Thyroid gland (tissue), 4 donors: ENCODE data around the gene PLCL1. TPM values are rescaled to one million over a fixed set of nuclear protein-coding genes. Genes with fewer than 3 reads are reported as not detected.

ENCODE experiments used
- DNase-seq, 2 donors: peaks; one replicate each; pipeline ENCODE4 v3.0.0-alpha.2; 2019
- H3K27ac ChIP-seq, 3 donors: fragments of 200-600 bp; sonication (generic); 1 replicate in 2 of 3; 2 replicates in 1 of 3; pipeline ENCODE4 v1.5.1; 2016 to 2019; ENCODE audit warnings: mild to moderate bottlenecking in 1 of 3, moderate library complexity in 1 of 3
- H3K27me3 ChIP-seq: fragments of 200-600 bp; sonication (generic); one replicate; pipeline ENCODE4 v1.5.1; 2019
- H3K36me3 ChIP-seq, 2 donors: fragments of 200-600 bp; sonication (generic); one replicate each; pipeline ENCODE4 v1.5.1; 2016 to 2019
- H3K4me1 ChIP-seq, 2 donors: fragments of 200-600 bp; sonication (generic); one replicate each; pipeline ENCODE4 v1.5.1; 2017 to 2019
- H3K4me3 ChIP-seq, 3 donors: fragments of 200-600 bp; sonication (generic); replicated peaks in 1 of 3; 1 replicate in 2 of 3; 2 replicates in 1 of 3; pipeline ENCODE4 v1.5.1; 2016; ENCODE audit warnings: mild to moderate bottlenecking in 1 of 3
- H3K9me3 ChIP-seq: fragments of 200-600 bp; sonication (generic); one replicate; pipeline ENCODE4 v1.5.1; 2017
- POLR2A ChIP-seq, 2 donors: fragments of 450-650 bp; IDR thresholded peaks; one replicate each; pipeline ENCODE4 v1.6.1; 2017; ENCODE audit warnings: antibody characterized with exemption in 2 of 2, mild to moderate bottlenecking in 2 of 2, moderate library complexity in 1 of 2
- WGBS, 2 donors: methylation state at CpG; one replicate each; pipeline ENCODE4 v1.1.5; 2017; 5-methylcytosine and 5-hydroxymethylcytosine counted together
- intact Hi-C: fragments of 100-400 bp; cut with DNase I; formaldehyde crosslinking; loops from one replicate; pipeline ENCODE4 v1.15.1; 2023
- total RNA-seq, 4 donors: library from RNA; depleted of rRNA; stranded (reverse); fragments of >200 nt; gene quantifications; one replicate each; pipeline ENCODE4 v1.2.3, GENCODE V29; 2016
- TF ChIP-seq, protein P1 (sequence below), 6 experiments: fragments of 200-600 bp in 3 of 6; fragments of 450-650 bp in 3 of 6; sonication (generic) in 3 of 6; IDR thresholded peaks; one replicate each; pipeline ENCODE4 v1.5.1; 2016 to 2019; ENCODE audit warnings: antibody characterized with exemption in 6 of 6, mild to moderate bottlenecking in 2 of 6, inconsistent platforms in 1 of 6, moderate library complexity in 1 of 6

Gene PLCL1
- total RNA-seq, 4 donors from 2014 or later = 9.1 to 11.8 (median 9.9) TPM

DNA sequence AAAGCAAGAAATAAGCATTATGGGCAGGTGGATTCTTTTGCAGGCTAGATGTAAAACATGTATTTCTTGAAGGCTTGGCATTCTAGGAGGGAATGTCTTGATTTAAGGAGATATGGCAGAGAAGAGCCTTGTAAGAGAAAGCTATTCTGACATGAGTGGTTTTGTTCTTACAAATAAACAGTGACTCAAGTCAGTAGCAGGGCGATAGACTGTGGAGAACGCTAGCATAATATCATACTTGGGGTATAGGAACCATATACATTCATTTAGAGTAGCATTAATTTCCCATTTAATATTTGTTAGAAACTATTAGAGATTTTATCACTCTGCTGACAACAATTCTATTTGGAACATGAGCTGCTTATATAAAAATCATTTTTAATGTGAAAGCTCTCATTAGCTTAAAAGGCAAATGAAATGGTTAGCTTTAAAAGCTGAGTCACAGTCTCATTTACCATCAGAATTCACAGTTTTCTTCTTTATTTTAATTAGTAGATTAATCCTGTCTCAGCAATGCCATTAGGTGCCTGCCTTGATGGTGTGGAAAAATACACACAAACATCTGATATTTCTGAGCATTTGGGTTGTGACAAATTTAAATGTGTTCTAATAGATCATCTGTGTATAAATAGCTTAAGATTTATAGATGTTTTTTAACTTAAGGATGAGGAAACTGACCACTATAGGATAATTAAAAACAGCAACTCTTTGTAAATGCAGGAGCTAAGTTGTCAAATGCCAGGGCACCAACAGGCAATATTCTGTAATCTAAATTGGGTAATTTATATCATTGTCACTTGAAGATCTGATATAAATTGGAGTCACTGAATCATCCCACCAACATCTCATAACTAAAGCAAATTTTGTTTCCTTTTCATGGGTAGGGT, 276.7 kb downstream of the PLCL1 start:
- WGBS, 2 donors = 89 to 93% methylated on average over 2 of the region's 2 CpGs
- no peak for DNase-seq
- Histone ChIP-seq H3K4me1 (no peaks in the 10 kb centered on the region), H3K4me3 (no peak overlapping the region), H3K36me3 (no peaks in the 10 kb centered on the region), H3K27ac (no peak overlapping the region), H3K9me3 (no peaks in the 10 kb centered on the region), H3K27me3 (no peaks in the 10 kb centered on the region)
- TF ChIP-seq POLR2A (IDR thresholded peaks at IDR 0.05) = no peak
- TF ChIP-seq, protein P1, sequence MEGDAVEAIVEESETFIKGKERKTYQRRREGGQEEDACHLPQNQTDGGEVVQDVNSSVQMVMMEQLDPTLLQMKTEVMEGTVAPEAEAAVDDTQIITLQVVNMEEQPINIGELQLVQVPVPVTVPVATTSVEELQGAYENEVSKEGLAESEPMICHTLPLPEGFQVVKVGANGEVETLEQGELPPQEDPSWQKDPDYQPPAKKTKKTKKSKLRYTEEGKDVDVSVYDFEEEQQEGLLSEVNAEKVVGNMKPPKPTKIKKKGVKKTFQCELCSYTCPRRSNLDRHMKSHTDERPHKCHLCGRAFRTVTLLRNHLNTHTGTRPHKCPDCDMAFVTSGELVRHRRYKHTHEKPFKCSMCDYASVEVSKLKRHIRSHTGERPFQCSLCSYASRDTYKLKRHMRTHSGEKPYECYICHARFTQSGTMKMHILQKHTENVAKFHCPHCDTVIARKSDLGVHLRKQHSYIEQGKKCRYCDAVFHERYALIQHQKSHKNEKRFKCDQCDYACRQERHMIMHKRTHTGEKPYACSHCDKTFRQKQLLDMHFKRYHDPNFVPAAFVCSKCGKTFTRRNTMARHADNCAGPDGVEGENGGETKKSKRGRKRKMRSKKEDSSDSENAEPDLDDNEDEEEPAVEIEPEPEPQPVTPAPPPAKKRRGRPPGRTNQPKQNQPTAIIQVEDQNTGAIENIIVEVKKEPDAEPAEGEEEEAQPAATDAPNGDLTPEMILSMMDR (IDR thresholded peaks at IDR 0.05) = no peak
- intact Hi-C loops = no loop called here

- Histone ChIP-seq H3K36me3 (no peaks in the 10 kb centered on the region), H3K27ac (no peak overlapping the region), H3K27me3 (no peaks in the 10 kb centered on the region), H3K9me3 (no peaks in the 10 kb centered on the region), H3K4me1 (no peaks in the 10 kb centered on the region), H3K4me3 (no peak overlapping the region)
- TF ChIP-seq, protein P1 (IDR thresholded peaks at IDR 0.05) = no peak
- TF ChIP-seq POLR2A (IDR thresholded peaks at IDR 0.05) = no peak
- WGBS, 2 donors = 97% methylated on average over 6 of the region's 6 CpGs
- no peak for DNase-seq
- intact Hi-C loops = no loop called here
These were observed 279.8 kb downstream of the PLCL1 start for GRCh38 chr2:198084156-198084555.

- Histone ChIP-seq H3K9me3 (no peaks in the 10 kb centered on the region), H3K27me3 (no peaks in the 10 kb centered on the region), H3K36me3 (no peaks in the 10 kb centered on the region), H3K4me1 (no peaks in the 10 kb centered on the region), H3K4me3 (no peak overlapping the region), H3K27ac (no peak overlapping the region)
- TF ChIP-seq, protein P1 (IDR thresholded peaks at IDR 0.05) = no peak
- TF ChIP-seq POLR2A (IDR thresholded peaks at IDR 0.05) = no peak
- WGBS, 2 donors = 94 to 95% methylated on average over 2 of the region's 2 CpGs
- no peak for DNase-seq
- intact Hi-C loops = no loop called here
These were observed 291.6 kb downstream of the PLCL1 start for GRCh38 chr2:198096002-198096401.

DNA sequence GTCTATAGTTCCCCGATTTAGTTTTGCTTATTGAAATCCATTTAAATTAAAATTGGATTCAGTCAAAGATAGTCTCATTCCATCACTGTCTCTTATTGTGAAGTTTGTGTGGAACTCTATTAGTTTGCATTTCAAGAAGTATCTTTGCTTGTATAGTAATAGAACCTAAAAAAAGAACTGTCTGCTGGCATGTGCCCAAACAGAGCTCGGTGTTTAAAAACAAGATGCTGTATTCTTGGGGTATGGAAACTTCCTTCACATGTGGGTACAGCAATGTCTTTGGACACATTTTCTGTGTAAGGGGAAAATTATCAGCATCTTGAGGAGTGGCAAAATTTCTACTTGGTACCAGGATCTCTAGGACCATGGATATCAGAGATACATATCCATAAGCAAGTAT, 292.6 kb downstream of the PLCL1 start:
- TF ChIP-seq POLR2A (IDR thresholded peaks at IDR 0.05) = no peak
- TF ChIP-seq, protein P1 (IDR thresholded peaks at IDR 0.05) = no peak
- WGBS, 2 donors = 71 to 78% methylated on average over 2 of the region's 2 CpGs
- Histone ChIP-seq H3K36me3 (no peaks in the 10 kb centered on the region), H3K4me1 (no peaks in the 10 kb centered on the region), H3K4me3 (no peak overlapping the region), H3K9me3 (no peaks in the 10 kb centered on the region), H3K27ac (no peak overlapping the region), H3K27me3 (no peaks in the 10 kb centered on the region)
- DNase-seq = no peak
- intact Hi-C loops = no loop called here

DNA sequence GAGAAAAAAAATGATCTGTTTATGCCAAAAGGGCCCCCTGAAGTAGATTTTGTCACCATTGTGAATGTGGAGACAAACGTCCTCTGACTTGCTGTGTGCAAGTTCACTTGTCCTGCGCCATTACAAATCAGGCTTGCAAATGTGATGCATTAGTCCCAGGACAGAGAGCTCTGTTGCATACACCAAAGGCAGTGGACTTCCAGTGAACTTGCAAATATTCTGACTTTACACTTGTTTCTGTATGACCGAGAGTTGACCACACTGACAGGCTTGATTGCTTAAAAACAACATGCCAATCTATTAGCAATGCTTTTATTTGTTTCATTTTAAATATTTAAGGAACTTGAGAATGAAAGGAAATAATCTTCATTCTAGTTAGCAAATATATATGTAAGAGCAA, 293.2 kb downstream of the PLCL1 start:
- WGBS, 2 donors = 85 to 87% methylated on average over 3 of the region's 3 CpGs
- Histone ChIP-seq H3K4me3 (no peak overlapping the region), H3K27ac (no peak overlapping the region), H3K27me3 (no peaks in the 10 kb centered on the region), H3K4me1 (no peaks in the 10 kb centered on the region), H3K36me3 (no peaks in the 10 kb centered on the region), H3K9me3 (no peaks in the 10 kb centered on the region)
- TF ChIP-seq, protein P1 (IDR thresholded peaks at IDR 0.05) = no peak
- no peak for TF ChIP-seq POLR2A (IDR thresholded peaks at IDR 0.05)
- DNase-seq = no peak
- intact Hi-C loops = no loop called here
